PFSK-1 (cell line): Measurements from ENCODE around the gene CHD8.
A peak's percentile ranks its signal among the peaks of the same experiment; 100 is the strongest.

Experiments used
- FOXP2 ChIP-seq: optimal IDR thresholded peaks from 2 replicates; pipeline ENCODE3; 2011; ENCODE audit warnings: borderline replicate concordance, control low read depth, inconsistent platforms; ENCODE audit not compliant: insufficient read depth; ENCODE audit errors: extremely low read length, extremely low read depth
- POLR2AphosphoS5 ChIP-seq: IDR thresholded peaks from 2 replicates; pipeline ENCODE4 v1.6.1; 2012; ENCODE audit warnings: low read depth, mild to moderate bottlenecking, control low read depth, low read length, moderate library complexity
- REST ChIP-seq, 2 experiments: IDR thresholded peaks; 2 replicates each; pipeline versions ENCODE4 v1.6.1 to v1.8.0; 2011 to 2012; ENCODE audit warnings: low read depth in 2 of 2, low read length in 2 of 2, control low read depth in 1 of 2, inconsistent platforms in 1 of 2, mild to moderate bottlenecking in 1 of 2, moderate library complexity in 1 of 2; ENCODE audit not compliant: insufficient read depth in 1 of 2
- SIN3A ChIP-seq: IDR thresholded peaks from 2 replicates; pipeline ENCODE4 v1.6.1; 2012; ENCODE audit warnings: mild to moderate bottlenecking, low read length, moderate library complexity, borderline replicate concordance; ENCODE audit not compliant: insufficient read depth
- TAF1 ChIP-seq: IDR thresholded peaks from 2 replicates; pipeline ENCODE4 v1.6.1; 2012; ENCODE audit warnings: low read length, control low read depth, borderline replicate concordance; ENCODE audit not compliant: insufficient read depth

GRCh38 chr14:21383848-21384493 lies 72.0 kb downstream of the CHD8 start, which contains the start of gene SUPT16H:
- TF ChIP-seq POLR2AphosphoS5: peak; percentile 41
- no peak for TF ChIP-seq TAF1
- TF ChIP-seq FOXP2: no peak
- no peak for TF ChIP-seq SIN3A
- TF ChIP-seq REST (IDR thresholded peaks at IDR 0.05; ENCODE audit: insufficient read depth in 1 of 2, low read depth in 2 of 2, low read length in 2 of 2): no peak
